Kidney epithelial cell (primary cell): ENCODE measurements around the gene CHIT1. TPM values are rescaled to one million over a fixed set of nuclear protein-coding genes. Genes with fewer than 3 reads are reported as not detected.

Experiments used
- DNase-seq: peaks from one replicate; pipeline ENCODE4 v3.0.0-alpha.2; 2010; ENCODE audit warnings: low read depth
- H3K27me3 ChIP-seq: 2 replicates; pipeline ENCODE4 v1.6.0; 2011; ENCODE audit warnings: low read length; ENCODE audit not compliant: control insufficient read depth, insufficient read depth
- H3K36me3 ChIP-seq: 2 replicates; pipeline ENCODE4 v1.5.1; 2011; ENCODE audit warnings: low read length; ENCODE audit not compliant: control insufficient read depth, insufficient read depth
- H3K4me3 ChIP-seq: 2 replicates; pipeline ENCODE4 v1.5.1; 2011; ENCODE audit warnings: low read depth, mild to moderate bottlenecking, control low read depth, low read length
- total RNA-seq: library from RNA; depleted of rRNA; stranded (reverse); fragments of >200 nt; gene quantifications from 2 replicates; pipeline ENCODE4 v1.2.3, GENCODE V29; 2015
- TF ChIP-seq, protein P1 (sequence below): IDR thresholded peaks from 2 replicates; pipeline ENCODE4 v1.5.1; 2011; ENCODE audit warnings: mild to moderate bottlenecking, moderate library complexity, low read length, control low read depth, inconsistent platforms; ENCODE audit not compliant: insufficient read depth, poor library complexity, severe bottlenecking

The CHIT1 gene
- total RNA-seq, 1 donor from 2014 or later = not detected

DNA sequence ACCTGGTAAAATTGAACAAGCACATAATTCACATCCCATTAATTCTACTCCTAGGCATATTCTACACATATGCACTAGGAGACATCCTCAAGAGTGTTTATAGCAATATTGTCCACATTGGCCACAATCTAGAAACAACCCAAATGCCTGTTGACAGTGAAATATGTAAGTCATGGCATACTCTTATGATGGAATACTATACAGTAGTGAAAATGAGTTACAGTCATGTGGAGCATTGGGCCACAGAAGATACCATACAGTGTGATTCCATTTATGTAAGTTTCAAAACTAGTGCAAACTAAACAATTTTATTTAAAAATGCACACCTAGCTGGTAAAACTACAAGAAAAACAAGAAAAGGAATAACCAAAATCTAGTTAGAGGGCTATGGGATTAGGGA, 19.1 kb downstream of the CHIT1 start:
- TF ChIP-seq, protein P1, sequence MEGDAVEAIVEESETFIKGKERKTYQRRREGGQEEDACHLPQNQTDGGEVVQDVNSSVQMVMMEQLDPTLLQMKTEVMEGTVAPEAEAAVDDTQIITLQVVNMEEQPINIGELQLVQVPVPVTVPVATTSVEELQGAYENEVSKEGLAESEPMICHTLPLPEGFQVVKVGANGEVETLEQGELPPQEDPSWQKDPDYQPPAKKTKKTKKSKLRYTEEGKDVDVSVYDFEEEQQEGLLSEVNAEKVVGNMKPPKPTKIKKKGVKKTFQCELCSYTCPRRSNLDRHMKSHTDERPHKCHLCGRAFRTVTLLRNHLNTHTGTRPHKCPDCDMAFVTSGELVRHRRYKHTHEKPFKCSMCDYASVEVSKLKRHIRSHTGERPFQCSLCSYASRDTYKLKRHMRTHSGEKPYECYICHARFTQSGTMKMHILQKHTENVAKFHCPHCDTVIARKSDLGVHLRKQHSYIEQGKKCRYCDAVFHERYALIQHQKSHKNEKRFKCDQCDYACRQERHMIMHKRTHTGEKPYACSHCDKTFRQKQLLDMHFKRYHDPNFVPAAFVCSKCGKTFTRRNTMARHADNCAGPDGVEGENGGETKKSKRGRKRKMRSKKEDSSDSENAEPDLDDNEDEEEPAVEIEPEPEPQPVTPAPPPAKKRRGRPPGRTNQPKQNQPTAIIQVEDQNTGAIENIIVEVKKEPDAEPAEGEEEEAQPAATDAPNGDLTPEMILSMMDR = no peak
- no peak overlapping the region for H3K4me3 ChIP-seq
- no peaks in the 10 kb centered on the region for H3K36me3 ChIP-seq
- no peaks in the 10 kb centered on the region for H3K27me3 ChIP-seq
- no peak for DNase-seq

DNA sequence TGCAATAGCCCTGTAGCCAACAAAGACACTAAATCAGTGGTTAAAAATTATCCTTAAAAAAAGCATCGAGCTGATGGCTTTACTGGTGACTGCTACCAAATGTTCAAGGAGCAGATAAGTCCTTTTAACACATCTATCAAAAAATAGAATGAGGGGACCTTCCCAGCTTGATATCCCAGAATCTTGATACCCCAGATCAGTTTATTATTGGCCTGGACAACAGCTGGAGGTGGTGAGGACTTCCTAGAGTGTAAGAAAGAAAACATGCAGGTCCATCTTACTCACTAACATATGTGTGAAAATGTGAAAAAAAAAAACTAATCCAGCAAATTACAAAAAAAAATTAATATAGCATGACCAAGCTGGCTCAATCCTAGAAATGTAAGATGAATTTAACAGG, 21.3 kb downstream of the CHIT1 start:
- no peaks in the 10 kb centered on the region for H3K36me3 ChIP-seq
- TF ChIP-seq, protein P1 = no peak
- no peaks in the 10 kb centered on the region for H3K27me3 ChIP-seq
- no peak for DNase-seq
- H3K4me3 ChIP-seq = no peak overlapping the region

DNA sequence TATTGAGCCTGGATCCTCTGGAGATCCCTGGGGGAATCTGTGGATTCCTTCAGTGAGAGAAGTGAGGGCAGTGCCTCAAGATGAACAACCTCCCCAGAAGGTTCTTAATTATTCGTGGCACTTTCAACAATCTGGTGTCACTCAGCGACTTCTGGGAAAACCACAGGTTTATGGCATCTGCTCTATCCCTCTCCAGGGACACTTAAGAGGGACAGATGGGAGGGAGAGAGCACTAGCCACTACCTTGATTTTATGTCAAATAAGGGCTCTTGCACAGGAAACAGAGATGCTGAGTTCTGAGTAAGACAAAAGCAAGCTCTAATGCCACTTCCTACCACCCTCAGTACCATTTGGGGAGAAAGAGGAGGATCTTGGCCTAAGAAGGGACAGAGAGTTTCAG, 21.7 kb downstream of the CHIT1 start:
- Histone ChIP-seq H3K36me3 (no peaks in the 10 kb centered on the region), H3K4me3 (no peak overlapping the region), H3K27me3 (no peaks in the 10 kb centered on the region)
- TF ChIP-seq, protein P1 = no peak
- no peak for DNase-seq

DNA sequence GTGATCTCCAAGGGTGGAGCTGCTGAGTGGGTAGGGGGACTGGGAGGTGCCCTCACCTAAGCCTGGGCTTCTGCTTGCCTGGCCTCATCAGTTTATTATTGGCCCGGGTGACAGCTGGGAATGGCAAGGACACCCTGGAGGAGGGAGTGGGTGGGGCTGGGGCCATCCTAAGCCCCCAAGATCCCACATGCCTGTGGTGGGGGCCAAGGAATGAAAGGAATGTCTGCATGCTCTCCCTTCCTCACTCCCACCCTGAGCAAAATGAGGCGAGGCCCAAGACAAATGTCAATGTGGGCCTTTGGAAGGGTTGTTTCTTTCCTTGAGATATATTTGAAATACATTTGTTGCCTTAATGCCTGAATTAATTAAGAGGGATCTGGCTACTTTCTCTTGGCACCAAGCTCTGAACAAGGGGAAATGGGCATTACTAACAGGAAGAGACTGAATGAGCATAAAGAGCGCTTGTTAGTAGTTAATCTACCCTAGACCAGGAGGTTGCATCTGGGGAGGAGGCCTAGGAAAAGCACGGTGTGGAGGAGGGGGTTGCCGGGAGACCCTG, 23.3 kb downstream of the CHIT1 start:
- Histone ChIP-seq H3K4me3 (no peak overlapping the region), H3K36me3 (no peaks in the 10 kb centered on the region), H3K27me3 (no peaks in the 10 kb centered on the region)
- DNase-seq = no peak
- TF ChIP-seq, protein P1 = no peak

DNA sequence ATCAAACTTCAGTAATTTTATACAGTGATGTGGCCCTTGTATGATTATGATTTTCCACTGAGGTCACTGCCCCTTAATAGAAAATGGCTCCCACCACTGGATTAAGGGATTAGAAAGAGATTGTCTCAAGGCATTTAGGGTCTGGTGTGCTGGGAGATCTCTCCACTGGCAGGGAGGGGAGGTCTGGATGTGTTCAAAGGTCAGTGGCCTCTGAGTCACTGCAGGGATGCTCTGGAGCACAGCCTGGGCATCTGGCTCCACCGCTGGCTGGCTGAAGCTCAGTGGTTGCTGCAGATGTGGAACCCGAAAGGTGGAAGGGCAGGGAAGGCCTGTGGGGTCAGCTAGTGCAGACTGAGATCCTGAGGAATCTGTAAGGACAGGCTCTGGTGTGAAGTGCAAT, 24.7 kb downstream of the CHIT1 start:
- Histone ChIP-seq H3K27me3 (no peaks in the 10 kb centered on the region), H3K36me3 (no peaks in the 10 kb centered on the region), H3K4me3 (no peak overlapping the region)
- DNase-seq = no peak
- TF ChIP-seq, protein P1 = no peak
